B cell (primary cell): ENCODE results near the gene LAMA3.

Experiments
- EZH2 ChIP-seq: IDR thresholded peaks from 2 replicates; pipeline ENCODE4 v1.6.1; 2012; ENCODE audit warnings: borderline replicate concordance, low read depth, mild to moderate bottlenecking, moderate library complexity, low read length; ENCODE audit not compliant: insufficient read depth, poor library complexity, severe bottlenecking
- TF ChIP-seq, protein P1 (sequence below): fragments of 200-600 bp; IDR thresholded peaks from one replicate; pipeline ENCODE4 v1.8.0; 2022; ENCODE audit warnings: antibody characterized with exemption, mild to moderate bottlenecking

DNA sequence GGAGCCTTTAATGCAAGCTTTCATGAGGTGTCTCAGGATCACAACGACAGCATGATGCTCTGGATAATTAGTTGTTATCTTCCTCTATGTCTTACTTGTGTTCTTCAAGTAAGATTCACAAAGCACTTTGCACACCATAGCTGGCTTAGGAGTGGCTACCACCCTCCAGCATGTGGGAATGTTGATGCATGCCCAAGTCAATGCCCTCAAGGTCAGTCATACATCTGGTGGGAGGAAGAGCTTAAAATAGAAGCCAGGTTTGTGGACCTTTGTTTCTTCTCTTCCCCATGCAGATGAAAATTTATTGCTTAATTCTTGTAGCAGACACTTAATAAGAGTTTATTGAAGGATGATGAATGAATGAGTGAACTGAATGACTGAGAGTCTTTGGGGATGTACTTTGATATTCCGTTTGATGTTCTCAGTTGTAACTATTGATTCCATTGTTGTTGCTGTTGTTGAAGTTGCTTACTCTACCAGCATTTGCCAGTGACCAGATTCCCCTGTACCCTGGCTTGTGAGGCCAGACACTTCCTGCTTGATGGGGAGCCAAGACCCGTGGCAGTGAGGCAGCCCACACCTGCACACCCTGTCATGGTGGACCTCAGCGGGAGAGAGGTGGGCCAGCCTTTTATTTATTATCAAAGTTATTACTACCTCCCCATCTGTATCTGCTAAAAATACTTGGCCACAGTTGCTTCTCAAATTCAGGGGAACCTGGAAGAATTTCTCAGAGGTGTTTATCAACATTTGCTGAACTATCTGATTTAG is 137.8 kb downstream of the LAMA3 start:
- TF ChIP-seq, protein P1, sequence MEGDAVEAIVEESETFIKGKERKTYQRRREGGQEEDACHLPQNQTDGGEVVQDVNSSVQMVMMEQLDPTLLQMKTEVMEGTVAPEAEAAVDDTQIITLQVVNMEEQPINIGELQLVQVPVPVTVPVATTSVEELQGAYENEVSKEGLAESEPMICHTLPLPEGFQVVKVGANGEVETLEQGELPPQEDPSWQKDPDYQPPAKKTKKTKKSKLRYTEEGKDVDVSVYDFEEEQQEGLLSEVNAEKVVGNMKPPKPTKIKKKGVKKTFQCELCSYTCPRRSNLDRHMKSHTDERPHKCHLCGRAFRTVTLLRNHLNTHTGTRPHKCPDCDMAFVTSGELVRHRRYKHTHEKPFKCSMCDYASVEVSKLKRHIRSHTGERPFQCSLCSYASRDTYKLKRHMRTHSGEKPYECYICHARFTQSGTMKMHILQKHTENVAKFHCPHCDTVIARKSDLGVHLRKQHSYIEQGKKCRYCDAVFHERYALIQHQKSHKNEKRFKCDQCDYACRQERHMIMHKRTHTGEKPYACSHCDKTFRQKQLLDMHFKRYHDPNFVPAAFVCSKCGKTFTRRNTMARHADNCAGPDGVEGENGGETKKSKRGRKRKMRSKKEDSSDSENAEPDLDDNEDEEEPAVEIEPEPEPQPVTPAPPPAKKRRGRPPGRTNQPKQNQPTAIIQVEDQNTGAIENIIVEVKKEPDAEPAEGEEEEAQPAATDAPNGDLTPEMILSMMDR: no peak
- no peak for TF ChIP-seq EZH2
